ENCODE measurements around the gene PSAP. TPM values are rescaled to one million over a fixed set of nuclear protein-coding genes. Genes with fewer than 3 reads are reported as not detected.

Gene PSAP
- total RNA-seq, 1 donor from 2014 or later: 1,124 TPM

- Histone ChIP-seq H3K4me3 (ENCODE audit: low read depth, low read length) (no peak overlapping the region), H3K27me3 (ENCODE audit: control insufficient read depth, insufficient read depth, low read length) (no peaks in the 10 kb centered on the region), H3K36me3 (ENCODE audit: control insufficient read depth, insufficient read depth, low read length) (no peaks in the 10 kb centered on the region)
- no peak for FAIRE-seq
- DNase-seq (ENCODE audit: low read depth): peak; percentile 24
- no peak for TF ChIP-seq CTCF (IDR thresholded peaks at IDR 0.05; ENCODE audit: insufficient read depth, low read length, severe bottlenecking)
Observed at GRCh38 chr10:71864911-71865361, 13.9 kb upstream of the PSAP start.

- H3K4me3 ChIP-seq (ENCODE audit: low read depth, low read length): no peak overlapping the region
- no peaks in the 10 kb centered on the region for H3K36me3 ChIP-seq (ENCODE audit: control insufficient read depth, insufficient read depth, low read length)
- TF ChIP-seq CTCF (IDR thresholded peaks at IDR 0.05; ENCODE audit: insufficient read depth, low read length, severe bottlenecking): no peak
- no peak for DNase-seq (ENCODE audit: low read depth)
- FAIRE-seq: no peak
- no peaks in the 10 kb centered on the region for H3K27me3 ChIP-seq (ENCODE audit: control insufficient read depth, insufficient read depth, low read length)
Observed at GRCh38 chr10:71863203-71863602, 12.2 kb upstream of the PSAP start.

GRCh38 chr10:71860243-71861029 lies 9.4 kb upstream of the PSAP start:
- no peak for TF ChIP-seq CTCF (IDR thresholded peaks at IDR 0.05; ENCODE audit: insufficient read depth, low read length, severe bottlenecking)
- no peak for FAIRE-seq
- Histone ChIP-seq H3K4me3 (ENCODE audit: low read depth, low read length) (no peak overlapping the region), H3K27me3 (ENCODE audit: control insufficient read depth, insufficient read depth, low read length) (no peaks in the 10 kb centered on the region), H3K36me3 (ENCODE audit: control insufficient read depth, insufficient read depth, low read length) (no peaks in the 10 kb centered on the region)
- DNase-seq (ENCODE audit: low read depth): peak; percentile 97

GRCh38 chr10:71857934-71858890 lies 7.2 kb upstream of the PSAP start:
- no peaks in the 10 kb centered on the region for H3K36me3 ChIP-seq (ENCODE audit: control insufficient read depth, insufficient read depth, low read length)
- H3K27me3 ChIP-seq (ENCODE audit: control insufficient read depth, insufficient read depth, low read length): no peaks in the 10 kb centered on the region
- H3K4me3 ChIP-seq (ENCODE audit: low read depth, low read length): no peak overlapping the region
- no peak for FAIRE-seq
- no peak for TF ChIP-seq CTCF (IDR thresholded peaks at IDR 0.05; ENCODE audit: insufficient read depth, low read length, severe bottlenecking)
- DNase-seq (ENCODE audit: low read depth): no peak

GRCh38 chr10:71856619-71857018 lies 5.6 kb upstream of the PSAP start:
- Histone ChIP-seq H3K36me3 (ENCODE audit: control insufficient read depth, insufficient read depth, low read length) (no peaks in the 10 kb centered on the region), H3K27me3 (ENCODE audit: control insufficient read depth, insufficient read depth, low read length) (no peaks in the 10 kb centered on the region), H3K4me3 (ENCODE audit: low read depth, low read length) (no peak overlapping the region)
- TF ChIP-seq CTCF (IDR thresholded peaks at IDR 0.05; ENCODE audit: insufficient read depth, low read length, severe bottlenecking): no peak
- DNase-seq (ENCODE audit: low read depth) (no peak), FAIRE-seq (no peak)
